ENCODE data around the gene TMEM131L.

TMEM131L gene

GRCh38 chr4:153591441-153591840 lies 125.3 kb downstream of the TMEM131L start:
- H4K20me1 ChIP-seq (ENCODE audit: insufficient read depth, low read length), result peaks cover 20% of the 10 kb centered on the region
- no peaks in the 10 kb centered on the region for H3K9me3 ChIP-seq (ENCODE audit: insufficient read depth, low read length)
- peaks cover 86% of the 10 kb centered on the region for H3K36me3 ChIP-seq (replicated peaks; ENCODE audit: low read depth, low read length)
- H3K27ac ChIP-seq (ENCODE audit: low read length), result no peak overlapping the region
- H2AFZ ChIP-seq (ENCODE audit: low read depth, low read length), result no peak overlapping the region
- H3K79me2 ChIP-seq (ENCODE audit: low read length), result peaks cover 38% of the 10 kb centered on the region
- no peak overlapping the region for H3K4me3 ChIP-seq (ENCODE audit: low read length)
- no peak for TF ChIP-seq EZH2phosphoT487 (IDR thresholded peaks at IDR 0.05; ENCODE audit: low read depth)
- TF ChIP-seq CTCF (IDR thresholded peaks at IDR 0.05; ENCODE audit: low read depth, low read length), result no peak
- no peaks in the 10 kb centered on the region for H3K27me3 ChIP-seq (ENCODE audit: low read depth, low read length)
- no peak overlapping the region for H3K4me2 ChIP-seq (ENCODE audit: low read length)
- no peak overlapping the region for H3K9ac ChIP-seq (ENCODE audit: low read length)
- peaks cover 7% of the 10 kb centered on the region for H3K4me1 ChIP-seq (ENCODE audit: low read length)

GRCh38 chr4:153592064-153592463 lies 125.9 kb downstream of the TMEM131L start:
- no peaks in the 10 kb centered on the region for H3K27me3 ChIP-seq (ENCODE audit: low read depth, low read length)
- H3K4me3 ChIP-seq (ENCODE audit: low read length), result no peak overlapping the region
- peaks cover 8% of the 10 kb centered on the region for H3K4me1 ChIP-seq (ENCODE audit: low read length)
- H3K9me3 ChIP-seq (ENCODE audit: insufficient read depth, low read length), result no peaks in the 10 kb centered on the region
- H3K27ac ChIP-seq (ENCODE audit: low read length), result no peak overlapping the region
- TF ChIP-seq EZH2phosphoT487 (IDR thresholded peaks at IDR 0.05; ENCODE audit: low read depth) (no peak), CTCF (IDR thresholded peaks at IDR 0.05; ENCODE audit: low read depth, low read length) (no peak)
- peaks cover 20% of the 10 kb centered on the region for H4K20me1 ChIP-seq (ENCODE audit: insufficient read depth, low read length)
- peaks cover 83% of the 10 kb centered on the region for H3K36me3 ChIP-seq (replicated peaks; ENCODE audit: low read depth, low read length)
- no peak overlapping the region for H2AFZ ChIP-seq (ENCODE audit: low read depth, low read length)
- H3K9ac ChIP-seq (ENCODE audit: low read length), result no peak overlapping the region
- H3K79me2 ChIP-seq (ENCODE audit: low read length), result peaks cover 33% of the 10 kb centered on the region
- H3K4me2 ChIP-seq (ENCODE audit: low read length), result no peak overlapping the region

GRCh38 chr4:153593161-153593560 lies 127.0 kb downstream of the TMEM131L start:
- H3K9ac ChIP-seq (ENCODE audit: low read length), result no peak overlapping the region
- H3K4me2 ChIP-seq (ENCODE audit: low read length), result no peak overlapping the region
- H4K20me1 ChIP-seq (ENCODE audit: insufficient read depth, low read length), result peaks cover 20% of the 10 kb centered on the region
- no peaks in the 10 kb centered on the region for H3K9me3 ChIP-seq (ENCODE audit: insufficient read depth, low read length)
- no peaks in the 10 kb centered on the region for H3K27me3 ChIP-seq (ENCODE audit: low read depth, low read length)
- TF ChIP-seq CTCF (IDR thresholded peaks at IDR 0.05; ENCODE audit: low read depth, low read length) (no peak), EZH2phosphoT487 (IDR thresholded peaks at IDR 0.05; ENCODE audit: low read depth) (no peak)
- H2AFZ ChIP-seq (ENCODE audit: low read depth, low read length), result no peak overlapping the region
- H3K27ac ChIP-seq (ENCODE audit: low read length), result no peak overlapping the region
- H3K4me1 ChIP-seq (ENCODE audit: low read length), result peaks cover 8% of the 10 kb centered on the region
- H3K36me3 ChIP-seq (replicated peaks; ENCODE audit: low read depth, low read length), result peaks cover 79% of the 10 kb centered on the region
- no peak overlapping the region for H3K4me3 ChIP-seq (ENCODE audit: low read length)
- peaks cover 29% of the 10 kb centered on the region for H3K79me2 ChIP-seq (ENCODE audit: low read length)

GRCh38 chr4:153594210-153594609 lies 128.1 kb downstream of the TMEM131L start:
- Histone ChIP-seq H2AFZ (ENCODE audit: low read depth, low read length) (no peak overlapping the region), H4K20me1 (ENCODE audit: insufficient read depth, low read length) (peaks cover 17% of the 10 kb centered on the region), H3K4me3 (ENCODE audit: low read length) (no peak overlapping the region), H3K9ac (ENCODE audit: low read length) (no peak overlapping the region), H3K9me3 (ENCODE audit: insufficient read depth, low read length) (no peaks in the 10 kb centered on the region), H3K27ac (ENCODE audit: low read length) (no peak overlapping the region), H3K4me2 (ENCODE audit: low read length) (no peak overlapping the region), H3K79me2 (ENCODE audit: low read length) (peaks cover 28% of the 10 kb centered on the region), H3K36me3 (replicated peaks; ENCODE audit: low read depth, low read length) (peaks cover 77% of the 10 kb centered on the region), H3K27me3 (ENCODE audit: low read depth, low read length) (no peaks in the 10 kb centered on the region), H3K4me1 (ENCODE audit: low read length) (peaks cover 10% of the 10 kb centered on the region)
- TF ChIP-seq EZH2phosphoT487 (IDR thresholded peaks at IDR 0.05; ENCODE audit: low read depth), result no peak
